Hepatic stellate cell (primary cell): ENCODE results near the gene SHROOM1.
"Not testable (repeated sequence)": the region's sequence is repeated elsewhere in the genome, so short reads cannot be mapped to it uniquely, and the experiment has no call there.

ENCODE experiments used
- DNase-seq: peaks from one replicate; pipeline ENCODE4 v3.0.0; 2011; ENCODE audit warnings: low spot score

SHROOM1 gene

DNA sequence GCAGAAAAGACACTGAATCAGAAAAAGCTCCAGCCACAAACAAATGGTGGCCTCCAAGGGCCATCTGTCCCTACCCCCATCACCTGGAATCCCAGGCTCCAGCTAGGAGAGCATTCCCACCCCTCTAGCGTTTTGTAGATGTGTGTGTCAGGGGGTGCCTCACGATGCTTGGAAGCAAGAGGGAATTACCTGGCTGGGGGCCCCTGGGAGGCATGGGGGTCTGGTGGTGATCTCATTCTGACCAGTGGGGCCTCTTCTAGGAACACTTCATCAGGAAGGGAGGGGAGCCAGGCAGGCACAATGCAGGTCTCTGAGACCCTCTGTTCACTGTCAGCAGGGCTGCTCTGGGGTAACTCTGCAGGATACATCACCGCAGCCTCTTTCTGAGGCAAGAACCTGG is 6.0 kb downstream of the SHROOM1 start:
- DNase-seq, result no peak

DNA sequence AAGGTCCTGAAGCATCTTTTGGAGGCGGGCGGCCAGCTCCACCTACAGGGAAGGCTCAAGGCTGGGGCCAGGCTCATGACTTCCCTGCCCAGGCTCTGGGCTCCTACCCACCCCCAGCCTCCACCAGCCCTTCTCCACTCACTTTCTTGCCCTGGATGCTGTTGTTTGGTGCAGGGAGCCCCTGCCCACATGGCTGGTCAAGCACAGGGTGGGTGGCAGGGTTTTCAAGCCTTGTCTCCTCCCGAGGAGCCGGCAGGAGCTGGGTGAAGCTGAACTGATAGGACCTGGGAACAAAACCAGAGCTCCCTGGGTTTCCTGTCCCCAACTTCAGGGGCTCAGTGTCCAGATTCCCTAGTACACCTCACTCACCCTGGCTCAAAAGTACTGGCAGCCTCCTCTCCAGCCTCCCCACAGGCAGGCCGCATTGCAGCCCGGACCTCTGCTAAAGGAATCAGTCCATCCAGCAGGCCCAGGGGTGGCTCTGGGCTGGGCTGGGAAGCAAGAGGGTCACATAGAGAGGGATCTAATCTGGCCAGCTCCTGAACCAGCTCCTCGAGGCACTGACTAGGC is 6.9 kb downstream of the SHROOM1 start:
- DNase-seq, result no peak

DNA sequence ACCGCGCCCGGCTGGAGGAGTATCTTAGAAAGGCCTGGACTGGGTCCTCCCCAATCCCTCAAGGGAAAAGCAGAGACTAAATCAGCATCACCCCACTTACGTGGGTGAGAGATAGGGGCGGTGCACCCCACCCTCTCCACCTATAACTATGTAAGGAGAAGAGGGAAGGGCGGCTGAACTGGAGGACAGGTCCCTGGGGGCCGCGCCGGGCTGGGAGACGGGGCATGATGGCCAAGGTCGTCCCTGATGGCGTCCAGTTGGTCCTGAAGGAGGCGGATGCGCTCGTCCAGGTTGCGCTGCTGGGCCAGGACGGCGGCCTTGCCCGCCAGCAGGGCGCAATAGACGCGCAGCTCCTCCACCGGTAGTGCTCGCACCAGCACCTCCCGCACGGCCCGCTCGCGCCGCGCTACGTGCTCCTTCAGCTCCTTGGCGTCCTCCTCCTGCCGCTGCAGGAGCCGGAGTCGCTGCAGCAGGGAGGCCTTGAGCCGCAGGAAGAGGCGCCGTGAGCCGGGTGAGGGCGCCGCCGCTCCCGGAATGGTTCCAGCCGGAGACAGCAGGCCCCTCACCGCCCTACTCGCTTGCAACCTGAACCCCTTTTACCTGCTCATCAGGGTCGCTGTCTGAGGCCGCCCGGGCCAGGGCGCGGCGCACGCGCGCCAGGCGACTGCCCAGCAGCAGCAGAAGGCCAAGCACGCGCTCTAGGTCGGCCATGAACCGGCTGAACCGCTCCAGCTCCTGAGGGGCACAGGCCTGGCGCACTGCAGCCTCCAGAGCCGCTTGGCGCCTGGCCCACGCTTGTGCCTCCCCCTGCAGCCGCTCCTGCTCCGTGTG is 7.6 kb downstream of the SHROOM1 start:
- no peak for DNase-seq

DNA sequence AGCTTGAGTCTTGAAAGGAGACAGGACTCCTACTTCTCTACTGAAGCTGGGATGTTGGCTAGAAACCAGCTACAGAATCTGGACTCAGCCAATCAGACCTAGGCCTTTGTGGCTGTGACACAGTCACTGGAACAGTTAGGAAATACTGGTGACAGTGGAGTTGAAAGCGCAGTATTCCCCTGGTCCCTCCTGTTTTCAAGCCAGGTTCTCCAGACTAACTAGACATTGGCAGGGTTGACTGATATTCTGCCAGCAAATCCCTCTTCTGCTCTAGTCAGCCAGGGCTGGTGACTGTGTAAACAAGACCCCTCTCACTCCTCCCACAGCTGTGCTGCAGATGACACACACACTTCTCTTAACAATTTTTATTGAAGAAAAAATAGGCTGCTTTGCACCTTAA is 8.7 kb downstream of the SHROOM1 start:
- DNase-seq, result no peak

DNA sequence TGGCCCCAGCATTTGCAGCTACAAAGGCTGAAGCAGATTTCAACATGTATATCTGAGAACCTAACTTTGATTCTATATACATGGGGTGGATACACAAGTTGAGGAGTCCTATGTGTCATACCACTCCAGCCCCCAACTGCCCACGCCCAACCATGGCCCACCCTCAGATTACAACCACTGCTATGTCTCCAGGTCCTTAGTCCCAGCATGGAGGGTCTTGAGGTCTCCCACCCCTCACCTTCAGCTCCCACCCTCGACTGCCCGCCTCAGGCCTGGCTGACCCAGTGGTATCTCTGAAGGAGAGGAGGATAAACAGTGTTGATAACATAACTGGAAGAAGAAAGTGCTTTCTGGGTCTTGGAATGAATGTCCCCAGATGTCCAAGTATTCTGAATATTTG is 9.1 kb downstream of the SHROOM1 start:
- no peak for DNase-seq

DNA sequence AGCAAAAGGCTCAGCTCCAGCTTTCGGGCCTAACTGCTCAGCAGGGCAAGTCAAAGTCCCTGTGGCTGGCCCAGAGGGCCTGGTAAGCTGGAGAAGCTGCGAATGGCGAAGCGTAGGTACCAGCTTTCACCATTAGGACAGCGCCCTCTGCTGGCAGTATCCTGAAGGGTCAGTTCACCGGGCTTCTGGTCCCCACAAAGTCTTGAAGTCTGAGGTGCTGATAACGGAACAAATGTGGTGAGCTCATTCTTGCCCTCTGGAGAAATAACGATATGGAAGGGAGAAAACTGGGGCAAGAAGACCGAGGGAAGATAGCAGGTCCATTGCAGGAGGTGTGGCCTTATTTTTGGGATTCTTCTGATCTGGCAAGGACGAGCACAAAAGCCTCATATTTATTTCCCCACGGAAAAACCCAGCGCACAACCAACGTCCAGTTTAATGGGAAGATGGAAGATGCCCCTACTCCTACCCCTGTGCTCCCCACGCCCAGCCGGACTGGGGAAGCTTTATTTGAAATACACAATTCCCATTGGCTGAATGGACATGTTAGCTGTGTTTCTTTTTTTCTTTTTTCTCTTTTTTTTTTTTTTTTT is 10.2 kb downstream of the SHROOM1 start:
- peak; percentile 93 for DNase-seq

DNA sequence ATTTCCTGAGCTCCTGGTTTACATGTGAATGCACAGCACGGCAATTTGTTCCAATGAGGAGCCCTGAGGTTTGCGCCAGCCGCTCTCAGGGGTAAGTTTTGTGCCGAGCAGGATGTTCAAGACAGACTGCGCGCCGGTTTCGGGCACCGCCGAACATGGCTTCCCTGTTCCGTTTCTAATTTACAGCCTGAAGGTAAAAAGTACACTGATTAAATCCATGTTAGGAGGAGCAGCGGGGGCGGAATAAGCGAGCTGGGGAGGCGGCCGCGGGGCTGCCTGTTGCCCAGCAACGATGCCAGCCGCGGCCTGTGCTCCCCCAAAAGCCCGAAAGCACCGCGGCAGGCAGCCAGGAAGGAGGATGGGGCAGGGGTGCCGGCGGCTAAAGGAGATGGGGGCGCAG is 11.0 kb downstream of the SHROOM1 start:
- no peak for DNase-seq

GRCh38 chr5:132817011-132817410 is 13.4 kb downstream of the SHROOM1 start:
- DNase-seq, result no peak

GRCh38 chr5:132816554-132816953 is 13.9 kb downstream of the SHROOM1 start:
- no peak for DNase-seq

DNA sequence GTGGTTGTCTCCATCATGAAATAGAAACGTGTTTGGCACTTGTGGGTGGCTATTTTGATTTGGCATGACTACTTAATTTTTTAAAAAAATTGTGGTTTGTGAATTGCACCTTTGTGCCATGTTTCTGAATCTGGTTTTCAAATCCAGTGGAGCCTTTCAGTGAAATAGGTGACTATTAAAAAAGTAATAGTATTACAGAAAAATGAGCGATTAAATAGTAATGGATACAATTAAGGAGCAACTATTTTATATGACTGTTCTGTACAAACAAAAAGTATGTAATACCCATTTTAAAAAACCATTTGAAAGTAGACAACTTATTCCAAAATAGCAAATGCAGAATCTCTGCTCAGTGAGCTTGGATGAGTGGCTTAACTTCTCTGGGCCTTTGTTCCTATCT is 14.4 kb downstream of the SHROOM1 start:
- DNase-seq, result no peak

- no peak for DNase-seq
Measured at GRCh38 chr5:132815454-132815853, 15.0 kb downstream of the SHROOM1 start.

GRCh38 chr5:132814503-132815294 is 15.7 kb downstream of the SHROOM1 start:
- no peak for DNase-seq

DNA sequence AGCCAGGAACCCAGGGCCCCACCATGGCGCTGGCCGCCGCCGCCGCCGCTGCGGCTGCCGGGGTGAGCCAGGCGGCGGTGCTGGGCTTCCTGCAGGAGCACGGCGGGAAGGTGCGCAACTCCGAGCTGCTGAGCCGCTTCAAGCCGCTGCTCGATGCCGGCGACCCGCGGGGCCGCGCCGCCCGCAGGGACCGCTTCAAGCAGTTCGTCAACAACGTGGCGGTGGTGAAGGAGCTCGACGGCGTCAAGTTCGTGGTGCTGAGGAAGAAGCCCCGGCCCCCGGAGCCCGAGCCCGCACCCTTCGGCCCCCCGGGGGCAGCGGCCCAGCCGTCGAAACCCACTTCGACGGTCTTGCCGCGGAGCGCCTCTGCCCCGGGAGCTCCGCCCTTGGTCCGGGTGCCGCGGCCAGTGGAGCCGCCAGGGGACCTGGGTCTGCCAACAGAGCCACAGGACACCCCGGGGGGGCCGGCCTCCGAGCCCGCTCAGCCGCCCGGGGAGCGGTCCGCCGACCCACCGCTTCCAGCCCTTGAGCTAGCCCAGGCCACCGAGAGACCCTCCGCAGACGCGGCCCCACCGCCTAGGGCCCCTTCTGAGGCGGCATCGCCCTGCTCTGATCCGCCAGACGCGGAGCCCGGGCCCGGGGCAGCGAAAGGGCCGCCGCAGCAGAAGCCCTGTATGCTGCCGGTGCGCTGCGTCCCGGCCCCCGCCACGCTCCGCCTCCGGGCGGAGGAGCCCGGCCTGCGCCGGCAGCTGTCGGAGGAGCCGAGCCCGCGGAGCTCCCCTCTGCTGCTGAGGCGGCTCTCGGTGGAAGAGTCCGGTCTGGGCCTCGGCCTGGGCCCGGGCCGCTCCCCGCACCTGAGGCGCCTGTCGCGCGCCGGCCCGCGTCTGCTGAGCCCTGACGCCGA is 16.6 kb downstream of the SHROOM1 start:
- no peak for DNase-seq

GRCh38 chr5:132812781-132813598 is 17.5 kb downstream of the SHROOM1 start, which contains the start of gene SOWAHA:
TSS of gene SOWAHA (plus strand) at chr5:132813302. CDS start at chr5:132813622, 320 bp downstream.
- no peak for DNase-seq

- no peak for DNase-seq
Measured at GRCh38 chr5:132812123-132812765, 18.2 kb downstream of the SHROOM1 start.

DNA sequence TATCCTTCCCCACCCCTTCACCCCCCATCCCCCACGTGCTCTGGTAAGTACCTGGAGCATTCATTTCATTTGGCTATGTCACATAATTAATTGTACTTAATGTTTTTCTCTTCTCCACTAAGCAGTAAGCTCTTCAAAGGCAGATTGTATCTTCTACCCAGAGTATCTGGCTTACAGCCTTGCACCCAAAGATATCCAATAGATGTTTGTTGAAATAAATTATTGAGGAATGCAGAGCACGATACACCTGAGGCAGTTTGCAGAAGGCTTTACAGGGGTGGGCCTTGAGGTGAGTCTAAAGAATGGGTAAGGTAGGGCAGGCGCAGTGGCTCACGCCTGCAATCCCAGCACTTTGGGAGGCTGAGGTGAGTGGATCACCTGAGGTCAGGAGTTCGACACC is 19.8 kb downstream of the SHROOM1 start:
- no peak for DNase-seq

- DNase-seq, result no peak
Measured at GRCh38 chr5:132808866-132809265, 21.6 kb downstream of the SHROOM1 start.

DNA sequence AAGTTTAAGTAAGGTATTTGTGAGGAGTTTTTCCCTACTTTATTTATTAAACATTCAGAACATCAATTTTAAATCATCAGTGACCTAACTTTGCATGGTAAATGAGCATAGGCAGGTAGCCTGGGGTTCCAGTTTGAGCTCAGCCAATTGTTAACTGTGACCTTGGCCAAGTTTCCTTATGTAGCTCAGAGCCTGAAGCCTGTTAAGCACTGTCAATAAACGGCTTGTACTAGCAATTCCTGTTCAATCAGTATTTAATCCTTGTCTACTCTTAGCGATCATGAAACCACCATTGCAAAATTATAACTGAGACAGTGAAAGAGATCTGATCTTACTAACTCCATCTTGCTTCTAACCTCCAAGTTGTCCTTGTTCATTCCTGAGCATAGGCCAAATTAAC is 22.0 kb downstream of the SHROOM1 start:
- no peak for DNase-seq

DNA sequence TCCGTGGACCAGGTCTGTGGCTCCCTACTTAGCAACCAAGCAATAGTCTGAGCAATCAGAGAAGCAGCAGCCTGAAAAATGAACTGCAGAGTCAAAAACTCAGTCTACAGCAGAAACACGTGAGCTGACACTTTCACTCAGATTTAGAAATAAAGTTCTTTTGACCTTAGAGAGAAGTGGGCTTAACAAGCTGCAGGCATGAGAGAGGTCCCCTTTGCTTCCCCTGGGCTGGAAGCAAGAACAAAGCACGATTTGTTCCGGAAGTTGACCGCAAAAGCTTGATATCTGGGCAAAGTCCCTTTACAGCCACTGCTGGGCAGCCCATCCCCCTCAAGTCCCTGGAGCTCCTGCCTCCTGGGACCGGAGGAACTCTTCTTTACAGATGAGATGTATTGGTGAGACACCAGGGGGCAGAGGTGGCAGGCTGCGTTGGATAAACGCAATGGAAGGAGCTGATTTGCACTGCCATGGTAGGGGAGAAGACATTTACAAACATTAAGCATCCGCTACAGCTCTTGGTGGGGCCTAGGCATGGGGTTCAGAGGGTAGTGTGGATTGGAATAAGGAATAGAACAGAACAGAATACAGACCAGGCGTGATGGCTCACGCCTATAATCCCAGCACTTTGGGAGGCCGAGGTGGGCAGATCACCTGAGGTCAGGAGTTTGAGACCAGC is 23.1 kb downstream of the SHROOM1 start:
- DNase-seq, result no peak

DNA sequence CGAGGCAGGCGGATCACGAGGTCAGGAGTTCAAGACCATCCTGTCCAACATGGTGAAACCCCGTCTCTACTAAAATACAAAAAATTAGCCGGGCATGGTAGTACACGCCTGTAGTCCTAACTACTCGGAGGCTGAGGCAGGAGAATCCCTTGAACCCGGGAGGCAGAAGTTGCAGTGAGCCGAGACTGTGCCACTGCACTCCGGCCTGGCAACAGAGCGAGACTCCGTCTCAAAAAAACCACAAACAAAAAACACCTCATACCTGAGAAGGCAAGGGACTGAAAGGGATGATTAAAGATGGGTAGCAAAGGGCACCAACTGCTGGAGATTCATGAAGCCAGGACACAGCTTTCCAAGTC is 23.7 kb downstream of the SHROOM1 start:
- not testable (repeated sequence) for DNase-seq
